Skin of body (tissue), 2 donors: Measurements from ENCODE around the gene ANKRD50. TPM values are rescaled to one million over a fixed set of nuclear protein-coding genes. Genes with fewer than 3 reads are reported as not detected.

Source experiments
- DNase-seq: peaks from one replicate; lab custom pipeline; 2025; lab: John Stamatoyannopoulos, UW
- total RNA-seq: library from RNA; depleted of rRNA; stranded (reverse); fragments of >200 nt; gene quantifications from one replicate; pipeline ENCODE4 v1.2.3, GENCODE V29; 2014

Gene ANKRD50
- total RNA-seq, 1 donor from 2014 or later = 56.6 TPM

GRCh38 chr4:124636788-124637187 lies 75.7 kb downstream of the ANKRD50 start:
- no peak for DNase-seq

GRCh38 chr4:124635331-124635730 lies 77.2 kb downstream of the ANKRD50 start:
- DNase-seq = no peak

GRCh38 chr4:124633285-124633941 lies 79.1 kb downstream of the ANKRD50 start:
- no peak for DNase-seq

- no peak for DNase-seq
Observed at GRCh38 chr4:124632439-124632838, 80.1 kb downstream of the ANKRD50 start.

- DNase-seq = peak; percentile 42
Observed at GRCh38 chr4:124631760-124632159, 80.8 kb downstream of the ANKRD50 start.

- no peak for DNase-seq
Observed at GRCh38 chr4:124629681-124630080, 82.9 kb downstream of the ANKRD50 start.
